Ovary (tissue), 3 donors: ENCODE measurements around the gene CAPN15.

Source experiments
- CTCF ChIP-seq, 3 donors: fragments of 450-650 bp in 2 of 3; fragments of 200-600 bp in 1 of 3; IDR thresholded peaks; one replicate each; pipeline versions ENCODE4 v1.5.1 to v1.8.0; 2016 to 2022; ENCODE audit warnings: antibody characterized with exemption in 3 of 3, mild to moderate bottlenecking in 1 of 3
- EP300 ChIP-seq: sonication (generic); formaldehyde crosslinking; IDR thresholded peaks from one replicate; pipeline ENCODE4 v1.6.1; 2017; ENCODE audit warnings: antibody characterized with exemption
- POLR2A ChIP-seq: fragments of 450-650 bp; IDR thresholded peaks from one replicate; pipeline ENCODE4 v1.6.1; 2017; ENCODE audit warnings: antibody characterized with exemption, mild to moderate bottlenecking, moderate library complexity
- donor health status: DM: no; HTN: no; CAD: no.

- TF ChIP-seq CTCF (IDR thresholded peaks at IDR 0.05) (no peak), EP300 (no peak), POLR2A (no peak)
Measured at GRCh38 chr16:555528-556473, 28.3 kb downstream of the CAPN15 start.
